K562 (cell line): ENCODE results near the gene NCOA6. TPM values are rescaled to one million over a fixed set of nuclear protein-coding genes. Genes with fewer than 3 reads are reported as not detected.

Experiments used
- BRD9 ChIP-seq: fragments of 450-650 bp; IDR thresholded peaks from 2 replicates; pipeline ENCODE4 v1.6.1; 2018; ENCODE audit warnings: low read depth; ENCODE audit not compliant: partially characterized antibody
- BRF1 ChIP-seq: IDR thresholded peaks from 3 replicates; pipeline ENCODE4 v1.6.1; 2011; ENCODE audit warnings: borderline replicate concordance, mild to moderate bottlenecking; ENCODE audit not compliant: insufficient read length; ENCODE audit errors: extremely low read depth
- CC2D1A ChIP-seq: fragments of 450-650 bp; IDR thresholded peaks from 2 replicates; pipeline ENCODE4 v1.6.1; 2017; ENCODE audit warnings: mild to moderate bottlenecking
- CCAR2 ChIP-seq: fragments of 200-400 bp; formaldehyde crosslinking; IDR thresholded peaks from 2 replicates; pipeline ENCODE4 v1.6.1; 2017; ENCODE audit warnings: mild to moderate bottlenecking, low read depth, low read length
- DPF2 ChIP-seq: fragments of 450-650 bp; IDR thresholded peaks from 2 replicates; pipeline ENCODE4 v1.6.1; 2016
- GABPB1 ChIP-seq: sonication (generic); formaldehyde crosslinking; IDR thresholded peaks from 2 replicates; pipeline ENCODE4 v1.8.0; 2022; ENCODE audit warnings: mild to moderate bottlenecking, missing genetic modification reagents
- GATA2 ChIP-seq: sonication (generic); formaldehyde crosslinking; IDR thresholded peaks from 2 replicates; pipeline ENCODE4 v1.4.0; 2020; ENCODE audit warnings: mild to moderate bottlenecking, missing genetic modification reagents
- ILK ChIP-seq: fragments of 450-650 bp; IDR thresholded peaks from 2 replicates; pipeline ENCODE4 v1.6.1; 2016; ENCODE audit warnings: missing genetic modification characterization, low read depth, mild to moderate bottlenecking, missing compliant biosample characterization, moderate library complexity, borderline replicate concordance
- JUND ChIP-seq, 2 experiments: IDR thresholded peaks; 2 replicates in 1 of 2; 3 replicates in 1 of 2; pipeline ENCODE4 v1.6.1; 2011; ENCODE audit warnings: borderline replicate concordance in 2 of 2, low read depth in 2 of 2, low read length in 2 of 2, improper control_type of control experiment in 1 of 2, missing biosample characterization in 1 of 2, missing genetic modification characterization in 1 of 2, missing genetic modification reagents in 1 of 2
- NKRF ChIP-seq: fragments of 450-650 bp; IDR thresholded peaks from 2 replicates; pipeline ENCODE4 v1.6.1; 2016; ENCODE audit warnings: borderline replicate concordance
- RAD51 ChIP-seq: fragments of 450-650 bp; IDR thresholded peaks from 2 replicates; pipeline ENCODE4 v1.7.1; 2016; ENCODE audit warnings: low read depth, mild to moderate bottlenecking, borderline replicate concordance
- SIN3A ChIP-seq, 2 experiments: fragments of 150-350 bp in 1 of 2; IDR thresholded peaks; 2 replicates each; pipeline ENCODE4 v1.6.1; 2011 to 2016; ENCODE audit warnings: borderline replicate concordance in 2 of 2, low read depth in 2 of 2, low read length in 2 of 2, mild to moderate bottlenecking in 2 of 2, moderate library complexity in 2 of 2; ENCODE audit not compliant: control insufficient read depth in 1 of 2
- SOX6 ChIP-seq: fragments of 450-650 bp; IDR thresholded peaks from 2 replicates; pipeline ENCODE4 v1.6.1; 2014; ENCODE audit warnings: mild to moderate bottlenecking
- ZKSCAN1 ChIP-seq: fragments of 150-350 bp; IDR thresholded peaks from 2 replicates; pipeline ENCODE4 v1.6.1; 2016; ENCODE audit warnings: low read depth, low read length
- ZNF217 ChIP-seq: sonication (generic); formaldehyde crosslinking; IDR thresholded peaks from 2 replicates; pipeline ENCODE4 v1.8.0; 2022; ENCODE audit warnings: mild to moderate bottlenecking, missing genetic modification reagents
- ZNF436 ChIP-seq: fragments of 250-450, 450-650 bp; sonication (Bioruptor Pico); formaldehyde crosslinking; IDR thresholded peaks from 2 replicates; pipeline ENCODE4 v1.7.0; 2020; ENCODE audit warnings: mild to moderate bottlenecking
- ZNF57 ChIP-seq: fragments of 450-650 bp; formaldehyde crosslinking; IDR thresholded peaks from 2 replicates; pipeline ENCODE4 v1.4.0; 2020; ENCODE audit warnings: mild to moderate bottlenecking, moderate library complexity
- polyA plus RNA-seq, 8 experiments: library from polyadenylated mRNA; depleted of rRNA in 4 of 8; stranded (reverse) in 5 of 8; unstranded in 3 of 8; fragments of >200 nt; fragmentation: Nextera tagmentation in 2 of 8; fragmentation: Illumina TruSeq in 1 of 8; extraction: Ambion mirVana in 2 of 8; extraction: Trizol in 1 of 8; gene quantifications; 2 replicates each; pipeline versions ENCODE4 v1.2.1 to v1.2.3, GENCODE V29; 2011 to 2014; ENCODE audit warnings: inconsistent platforms in 1 of 8, missing spikeins in 1 of 8
- total RNA-seq, 7 experiments: library from RNA; depleted of rRNA in 6 of 7; stranded (reverse); fragments of >200 nt in 6 of 7; fragmentation: Illumina TruSeq in 2 of 7; extraction: Trizol in 2 of 7; gene quantifications; 2 replicates each; pipeline versions ENCODE4 v1.2.1 to v1.2.3, GENCODE V29; 2011 to 2021; ENCODE audit warnings: low replicate concordance in 1 of 7
- TF ChIP-seq, protein P1 (sequence below), 2 experiments: IDR thresholded peaks in 1 of 2; conservative IDR thresholded peaks in 1 of 2; 2 replicates each; pipeline ENCODE4 v1.6.1; 2016; ENCODE audit warnings: low read depth in 2 of 2, mild to moderate bottlenecking in 1 of 2, missing compliant biosample characterization in 1 of 2, missing genetic modification characterization in 1 of 2, moderate library complexity in 1 of 2
- TF ChIP-seq, protein P2 (sequence below): fragments of 250-450 bp; sonication (Bioruptor Pico); IDR thresholded peaks from 2 replicates; pipeline ENCODE4 v1.5.0; 2021
- TF ChIP-seq, protein P3 (sequence below): fragments of 200-800 bp; sonication (Bioruptor generic); IDR thresholded peaks from 2 replicates; pipeline ENCODE4 v1.6.1; 2017; ENCODE audit warnings: missing genetic modification characterization, missing compliant biosample characterization

Gene NCOA6
- total and polyA plus RNA-seq, 9 of the 15 experiments (the other 6 are each of a cell fraction or from before 2014, with no cell fraction given) = 6.1 to 25.0 (median 9.5) TPM

DNA sequence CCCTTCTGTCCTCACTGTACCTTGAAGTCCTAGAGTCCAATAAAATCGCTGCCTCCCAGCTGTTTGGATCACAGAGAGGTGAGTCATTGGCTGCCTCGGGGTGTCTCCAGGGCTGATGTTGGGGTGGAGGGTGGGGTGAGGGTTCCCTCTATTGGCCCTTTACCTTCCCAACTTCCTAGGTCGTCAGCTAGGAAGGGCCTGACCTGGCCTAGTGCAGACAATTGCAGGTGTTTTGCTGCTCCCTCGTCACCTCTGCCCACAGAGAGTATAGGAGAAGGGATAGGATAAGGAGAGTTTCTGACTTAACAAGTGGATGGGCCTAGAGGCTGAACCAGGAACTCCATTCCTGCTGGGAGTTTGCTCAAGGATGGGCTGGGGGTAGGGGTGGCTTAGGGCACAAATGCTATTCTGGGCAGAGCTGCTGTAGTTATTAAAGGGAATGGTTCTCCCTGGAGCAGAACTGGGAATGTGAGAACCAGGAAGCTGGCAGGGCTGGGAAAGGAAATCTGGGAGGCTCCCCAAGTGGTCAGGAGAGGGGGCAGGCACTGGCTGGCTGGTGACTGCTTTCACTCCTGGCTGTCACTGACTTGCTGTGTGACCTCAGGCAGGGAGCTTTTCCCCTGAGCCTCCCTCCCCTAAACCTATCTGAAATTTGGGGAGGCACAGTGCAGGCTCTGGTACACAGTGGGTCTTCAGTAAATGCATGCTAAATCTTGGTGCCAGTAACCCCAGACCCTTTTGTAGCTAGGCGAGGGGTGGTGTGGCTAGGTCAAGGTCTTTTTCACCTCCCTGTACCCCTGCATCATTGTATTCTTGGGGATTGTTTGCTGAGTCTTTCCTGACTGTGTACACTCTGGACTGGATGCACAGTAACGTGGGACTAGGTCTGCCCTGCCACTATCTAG, 119.8 kb downstream of the NCOA6 start (continued):
- TF ChIP-seq, protein P1, sequence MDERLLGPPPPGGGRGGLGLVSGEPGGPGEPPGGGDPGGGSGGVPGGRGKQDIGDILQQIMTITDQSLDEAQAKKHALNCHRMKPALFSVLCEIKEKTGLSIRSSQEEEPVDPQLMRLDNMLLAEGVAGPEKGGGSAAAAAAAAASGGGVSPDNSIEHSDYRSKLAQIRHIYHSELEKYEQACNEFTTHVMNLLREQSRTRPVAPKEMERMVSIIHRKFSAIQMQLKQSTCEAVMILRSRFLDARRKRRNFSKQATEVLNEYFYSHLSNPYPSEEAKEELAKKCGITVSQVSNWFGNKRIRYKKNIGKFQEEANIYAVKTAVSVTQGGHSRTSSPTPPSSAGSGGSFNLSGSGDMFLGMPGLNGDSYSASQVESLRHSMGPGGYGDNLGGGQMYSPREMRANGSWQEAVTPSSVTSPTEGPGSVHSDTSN (CRISPR knock-in tag; IDR thresholded peaks at IDR 0.05; ENCODE audit: low read depth) = no peak
- TF ChIP-seq, protein P1 (tag; conservative IDR thresholded peaks at IDR 0.05; ENCODE audit: low read depth) = no peak
- no peak for TF ChIP-seq ZNF217 (CRISPR knock-in tag)
- TF ChIP-seq CC2D1A = no peak
- TF ChIP-seq BRF1 = no peak
- no peak for TF ChIP-seq RAD51
- no peak for TF ChIP-seq ZKSCAN1
- no peak for TF ChIP-seq GATA2
- TF ChIP-seq DPF2 = peak; percentile 33
- peak; percentile 91 for TF ChIP-seq JUND (IDR thresholded peaks at IDR 0.05; ENCODE audit: borderline replicate concordance, low read depth, low read length)
- TF ChIP-seq JUND (tag; IDR thresholded peaks at IDR 0.05; ENCODE audit: borderline replicate concordance, low read depth, low read length) = peak; percentile 89; the same call in 2 of the 3 replicates
- TF ChIP-seq SIN3A (IDR thresholded peaks at IDR 0.05; ENCODE audit: borderline replicate concordance in 2 of 2, control insufficient read depth in 1 of 2, low read depth in 2 of 2, low read length in 2 of 2) = no peak
- TF ChIP-seq SOX6 = no peak
- TF ChIP-seq ILK (tag) = no peak
- TF ChIP-seq, protein P2, sequence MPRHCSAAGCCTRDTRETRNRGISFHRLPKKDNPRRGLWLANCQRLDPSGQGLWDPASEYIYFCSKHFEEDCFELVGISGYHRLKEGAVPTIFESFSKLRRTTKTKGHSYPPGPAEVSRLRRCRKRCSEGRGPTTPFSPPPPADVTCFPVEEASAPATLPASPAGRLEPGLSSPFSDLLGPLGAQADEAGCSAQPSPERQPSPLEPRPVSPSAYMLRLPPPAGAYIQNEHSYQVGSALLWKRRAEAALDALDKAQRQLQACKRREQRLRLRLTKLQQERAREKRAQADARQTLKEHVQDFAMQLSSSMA (CRISPR knock-in tag) = no peak
- TF ChIP-seq GABPB1 (CRISPR knock-in tag) = 0 out of 2 replicates have a peak, but pooled peaks have one; percentile 5
- TF ChIP-seq CCAR2 = no peak
- TF ChIP-seq, protein P3, sequence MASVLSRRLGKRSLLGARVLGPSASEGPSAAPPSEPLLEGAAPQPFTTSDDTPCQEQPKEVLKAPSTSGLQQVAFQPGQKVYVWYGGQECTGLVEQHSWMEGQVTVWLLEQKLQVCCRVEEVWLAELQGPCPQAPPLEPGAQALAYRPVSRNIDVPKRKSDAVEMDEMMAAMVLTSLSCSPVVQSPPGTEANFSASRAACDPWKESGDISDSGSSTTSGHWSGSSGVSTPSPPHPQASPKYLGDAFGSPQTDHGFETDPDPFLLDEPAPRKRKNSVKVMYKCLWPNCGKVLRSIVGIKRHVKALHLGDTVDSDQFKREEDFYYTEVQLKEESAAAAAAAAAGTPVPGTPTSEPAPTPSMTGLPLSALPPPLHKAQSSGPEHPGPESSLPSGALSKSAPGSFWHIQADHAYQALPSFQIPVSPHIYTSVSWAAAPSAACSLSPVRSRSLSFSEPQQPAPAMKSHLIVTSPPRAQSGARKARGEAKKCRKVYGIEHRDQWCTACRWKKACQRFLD (CRISPR knock-in tag) = no peak
- no peak for TF ChIP-seq ZNF57 (CRISPR knock-in tag)
- no peak for TF ChIP-seq ZNF436 (CRISPR knock-in tag)
- no peak for TF ChIP-seq BRD9
- no peak for TF ChIP-seq NKRF
